HG03280 (cell line): Measurements from ENCODE around the gene SMARCC2.
"Not testable (repeated sequence)": the region's sequence is repeated elsewhere in the genome, so short reads cannot be mapped to it uniquely, and the experiment has no call there.

Source experiments
- ATAC-seq: cut with Tn5 transposase; IDR thresholded peaks from one replicate; pipeline ENCODE4 v1.9.1; 2021; ENCODE audit warnings: mild to moderate bottlenecking, moderate library complexity; ENCODE audit not compliant: unreplicated experiment

The SMARCC2 gene

DNA sequence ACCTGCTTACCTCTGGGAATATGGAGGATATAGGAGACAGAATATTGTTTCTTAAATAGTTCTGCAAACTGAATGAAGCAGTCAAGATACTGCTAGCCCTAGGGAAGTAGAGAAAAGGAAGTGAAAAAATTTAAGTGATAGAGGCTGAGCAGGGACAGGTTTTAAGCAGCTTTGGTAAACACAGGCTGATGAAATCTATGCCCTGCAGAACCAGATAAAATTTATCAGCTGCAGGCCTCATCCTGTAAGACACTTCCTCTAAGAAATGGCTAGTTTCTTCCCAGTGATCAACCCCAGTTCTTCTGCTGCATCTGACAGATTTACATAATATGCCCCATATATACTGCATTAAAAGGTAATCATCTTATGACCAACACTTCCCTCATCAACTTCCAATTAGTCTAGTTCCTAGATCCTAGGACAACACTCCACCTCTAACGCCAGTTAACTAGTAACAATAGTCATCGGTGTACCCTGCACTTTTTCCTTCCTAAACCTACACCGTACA, 62.5 kb downstream of the SMARCC2 start:
- ATAC-seq, result no peak

DNA sequence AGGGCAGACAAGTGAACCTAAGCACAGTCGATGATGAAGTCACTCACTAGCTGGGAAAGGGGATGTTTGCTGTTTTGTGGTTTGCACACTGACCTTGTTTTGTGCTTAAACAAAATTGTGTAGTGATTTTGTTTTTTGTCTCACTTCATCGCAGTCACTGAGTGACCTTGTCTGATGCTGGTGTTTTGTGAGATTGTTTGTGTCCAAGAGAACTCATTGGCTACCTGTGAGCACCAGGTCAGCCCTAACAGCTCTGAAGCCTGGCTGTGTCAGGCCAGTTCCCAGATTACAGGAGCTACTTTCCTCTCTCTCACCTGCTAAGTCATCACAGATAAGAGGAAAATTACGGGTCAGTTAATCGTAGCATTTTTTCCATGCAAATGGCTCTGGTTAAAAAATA, 65.2 kb downstream of the SMARCC2 start:
- ATAC-seq, result no peak

- ATAC-seq, result no peak
These were observed 66.6 kb downstream of the SMARCC2 start for GRCh38 chr12:56122637-56123036.

DNA sequence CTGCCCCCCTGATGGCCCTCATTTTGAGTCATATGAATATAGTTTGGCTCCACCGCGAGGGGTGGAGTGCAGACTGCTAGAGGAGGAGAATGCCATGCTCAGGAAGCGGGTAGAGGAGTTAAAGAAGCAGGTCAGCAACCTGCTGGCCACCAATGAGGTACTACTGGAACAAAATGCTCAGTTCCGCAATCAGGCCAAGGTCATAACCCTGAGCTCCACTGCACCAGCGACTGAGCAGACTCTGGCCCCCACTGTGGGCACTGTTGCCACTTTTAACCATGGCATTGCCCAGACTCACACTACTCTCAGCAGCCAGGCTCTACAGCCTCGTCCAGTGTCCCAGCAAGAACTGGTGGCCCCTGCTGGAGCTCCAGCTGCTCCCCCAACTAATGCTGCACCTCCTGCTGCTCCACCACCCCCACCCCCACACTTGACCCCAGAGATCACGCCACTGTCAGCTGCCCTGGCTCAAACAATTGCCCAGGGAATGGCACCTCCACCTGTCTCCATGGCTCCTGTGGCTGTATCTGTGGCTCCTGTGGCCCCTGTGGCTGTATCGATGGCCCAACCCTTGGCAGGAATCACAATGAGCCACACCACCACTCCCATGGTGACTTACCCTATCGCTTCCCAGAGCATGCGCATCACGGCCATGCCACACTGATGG, 67.9 kb downstream of the SMARCC2 start:
- no peak for ATAC-seq

- no peak for ATAC-seq
These were observed 69.0 kb downstream of the SMARCC2 start for GRCh38 chr12:56120158-56120846.

DNA sequence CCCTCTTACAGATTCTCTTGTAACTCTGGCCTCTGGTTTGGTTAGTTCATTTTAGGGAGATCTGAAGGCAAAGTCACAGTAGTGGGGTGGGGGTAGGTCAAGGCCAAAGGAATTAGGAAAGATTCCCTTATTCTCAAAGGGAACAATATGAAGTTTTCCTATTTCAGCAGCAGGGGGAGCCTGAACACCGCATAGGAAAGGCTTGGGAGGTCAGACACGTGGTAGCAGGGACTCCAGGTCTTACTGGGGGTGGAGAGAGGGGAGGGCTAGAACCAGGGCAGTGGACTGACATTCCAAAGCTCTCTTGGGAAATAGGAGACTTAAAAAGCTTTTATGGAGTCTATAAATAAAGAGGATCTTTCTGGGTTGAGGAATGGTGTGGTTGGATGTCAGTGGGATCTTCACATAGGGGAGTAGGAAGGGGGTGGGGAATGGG, 69.9 kb downstream of the SMARCC2 start:
- no peak for ATAC-seq

GRCh38 chr12:56118688-56119357, 70.5 kb downstream of the SMARCC2 start:
- ATAC-seq, result peak; percentile 6

DNA sequence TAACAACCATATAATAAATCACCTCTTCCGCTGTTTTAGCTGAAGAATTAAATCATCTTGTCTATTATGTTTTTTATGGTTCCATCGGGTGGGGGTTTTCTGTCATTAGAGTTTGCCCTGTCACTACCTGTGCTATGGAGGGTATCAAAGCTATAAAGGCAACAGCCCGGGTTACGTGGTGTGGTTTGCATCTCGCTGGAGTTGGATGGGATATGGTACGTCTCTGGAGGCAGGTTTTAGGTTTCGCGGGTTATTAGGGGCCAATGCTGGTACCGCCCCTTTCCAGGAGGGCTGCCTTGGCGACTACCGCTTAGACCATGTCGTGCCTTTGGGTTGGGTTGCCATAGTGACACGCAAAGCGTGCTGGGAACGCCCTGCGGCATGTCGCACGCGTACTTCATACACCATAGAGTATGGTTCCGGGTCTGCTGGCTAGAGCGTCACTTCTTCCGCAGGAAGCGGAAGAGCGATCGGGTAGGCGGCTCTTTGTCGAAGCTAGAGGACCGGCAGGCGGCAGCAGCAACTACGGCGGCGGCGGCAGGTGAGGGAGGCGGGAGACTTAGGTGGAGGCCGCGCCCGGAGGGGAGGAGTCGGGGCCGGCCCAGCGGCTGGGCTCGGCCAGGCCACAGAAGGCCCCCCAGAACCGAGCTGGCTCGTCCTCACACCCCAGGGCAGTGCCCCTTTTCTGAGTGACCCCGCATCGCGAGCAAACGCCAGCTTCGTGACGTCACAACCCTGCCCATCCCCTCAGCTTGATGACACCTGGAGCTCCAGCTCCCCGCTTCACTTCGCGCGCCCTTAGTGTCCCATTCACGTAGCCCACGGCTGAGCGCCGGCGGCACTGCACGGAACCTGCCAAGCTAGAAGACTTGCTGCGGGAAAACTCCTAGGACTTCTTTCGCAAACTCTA, 71.2 kb downstream of the SMARCC2 start, which contains the start of gene ZC3H10:
ZC3H10 (plus strand) TSS at position 489 of the 910 bp plus-strand sequence. CDS start 2,297 bp downstream, outside the sequence.
- ATAC-seq, result peak; percentile 85

- not testable (repeated sequence) for ATAC-seq
These were observed 72.1 kb downstream of the SMARCC2 start for GRCh38 chr12:56117082-56117706.

DNA sequence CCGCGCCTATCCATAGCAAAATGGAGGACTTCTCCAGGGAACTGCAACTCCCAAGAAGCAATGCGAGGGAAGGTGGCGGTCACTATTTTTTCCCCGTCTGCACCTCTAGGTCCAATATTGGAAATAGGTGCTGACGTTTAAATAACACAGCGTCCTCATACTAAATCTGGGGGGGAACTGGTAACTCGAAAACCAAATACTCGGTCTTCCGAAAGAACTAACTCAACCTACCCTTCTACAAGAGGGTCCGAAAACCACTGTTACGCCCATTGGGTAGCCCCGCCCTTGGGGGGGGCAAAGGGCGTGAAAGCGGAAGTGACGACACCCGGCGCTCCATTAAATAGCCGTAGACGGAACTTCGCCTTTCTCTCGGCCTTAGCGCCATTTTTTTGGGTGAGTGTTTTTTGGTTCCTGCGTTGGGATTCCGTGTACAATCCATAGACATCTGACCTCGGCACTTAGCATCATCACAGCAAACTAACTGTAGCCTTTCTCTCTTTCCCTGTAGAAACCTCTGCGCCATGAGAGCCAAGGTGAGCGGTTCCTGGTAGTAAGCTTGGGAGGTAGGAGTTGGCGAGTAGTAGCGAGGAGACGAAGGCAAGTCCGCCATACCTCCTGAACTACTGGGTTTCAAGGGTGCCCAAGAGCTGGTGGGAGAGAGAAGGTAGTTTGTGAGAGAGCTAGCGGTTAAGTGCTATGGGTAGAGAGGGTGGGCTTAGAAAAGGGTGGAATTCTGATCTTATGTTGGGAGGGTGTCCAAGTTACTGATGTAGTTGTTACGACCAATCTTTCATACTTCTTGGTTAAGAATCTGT, 72.8 kb downstream of the SMARCC2 start, which contains the start of gene RPL41:
RPL41 (plus strand) TSS at position 367 of the 815 bp plus-strand sequence.
- ATAC-seq, result peak; percentile 43

DNA sequence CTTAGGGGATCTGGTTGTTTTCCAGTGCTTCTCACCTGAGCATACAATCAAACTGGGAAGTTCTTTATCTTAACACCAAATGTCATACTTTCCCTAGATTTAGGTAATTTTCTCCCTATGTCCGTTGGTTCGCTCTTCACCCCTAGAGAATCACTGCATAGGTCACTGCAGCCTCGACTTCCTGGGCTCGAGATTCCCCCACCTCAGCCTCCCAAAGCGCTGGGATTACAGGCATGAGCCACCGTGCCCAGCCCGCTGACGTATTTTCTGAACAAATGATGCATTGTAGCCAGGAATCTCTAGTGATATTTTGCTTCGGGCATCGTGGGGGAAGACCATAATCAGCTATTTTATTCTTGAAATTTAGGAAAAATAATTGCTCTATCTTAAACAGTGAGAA, 74.0 kb downstream of the SMARCC2 start:
- no peak for ATAC-seq

GRCh38 chr12:56114084-56114483, 75.2 kb downstream of the SMARCC2 start:
- ATAC-seq, result no peak
